Panc1 (cell line): ENCODE data around the gene SUPT3H. TPM values are rescaled to one million over a fixed set of nuclear protein-coding genes. Genes with fewer than 3 reads are reported as not detected.

Source experiments
- ATAC-seq: fragments of 200-7000 bp; cut with Tn5 transposase; 2 replicates; pipeline ENCODE4 v1.9.1; 2020; ENCODE audit warnings: mild to moderate bottlenecking, moderate library complexity
- BruUV-seq: library from RNA; stranded (reverse); fragments of 400-500 nt; replicated peaks from 2 replicates; lab custom pipeline; 2021; lab: Mats Ljungman, UMichigan
- CTCF ChIA-PET: fragments of 300-600 bp; sonication (Branson Sonifier 250); formaldehyde crosslinking; loops from one replicate; lab custom pipeline; 2022; ENCODE audit warnings: antibody characterized with exemption; lab: Charles Lee
- POLR2A ChIA-PET: fragments of 300-600 bp; sonication (Branson Sonifier 250); formaldehyde crosslinking; loops from one replicate; lab custom pipeline; 2022; ENCODE audit warnings: antibody characterized with exemption; lab: Charles Lee
- DNase-seq: peaks from one replicate; pipeline ENCODE4 v3.0.0-alpha.2; 2010; ENCODE audit warnings: low read depth, low spot score
- H3K27ac ChIP-seq: 2 replicates; pipeline ENCODE4 v1.5.1; 2011; ENCODE audit warnings: mild to moderate bottlenecking, low read length, inconsistent platforms
- H3K27me3 ChIP-seq: fragments of 200-500 bp; sonication (Bioruptor generic); 2 replicates; pipeline ENCODE4 v1.6.0; 2014; ENCODE audit warnings: low read length, inconsistent platforms; ENCODE audit not compliant: control insufficient read depth, insufficient read depth
- H3K36me3 ChIP-seq: fragments of 200-500 bp; sonication (Bioruptor generic); 2 replicates; pipeline ENCODE4 v1.5.1; 2014; ENCODE audit warnings: inconsistent platforms, mild to moderate bottlenecking, low read length, moderate library complexity; ENCODE audit not compliant: control insufficient read depth, insufficient read depth
- H3K4me1 ChIP-seq: 2 replicates; pipeline ENCODE4 v1.5.1; 2011; ENCODE audit warnings: inconsistent platforms, mild to moderate bottlenecking, low read length, moderate library complexity; ENCODE audit not compliant: control insufficient read depth, insufficient read depth
- H3K4me3 ChIP-seq, 2 experiments: 2 replicates each; pipeline ENCODE4 v1.5.1; 2011 to 2012; ENCODE audit warnings: low read depth in 2 of 2, low read length in 2 of 2, mild to moderate bottlenecking in 2 of 2, inconsistent platforms in 1 of 2, moderate library complexity in 1 of 2
- H3K9me3 ChIP-seq: fragments of 200-500 bp; sonication (Bioruptor generic); 2 replicates; pipeline ENCODE4 v1.5.1; 2014; ENCODE audit warnings: low read depth, mild to moderate bottlenecking, inconsistent platforms, low read length, moderate library complexity; ENCODE audit not compliant: control insufficient read depth, insufficient read depth
- CTCF ChIP-seq: fragments of 450-650 bp; IDR thresholded peaks from 2 replicates; pipeline ENCODE4 v1.5.1; 2017; ENCODE audit warnings: mild to moderate bottlenecking
- POLR2AphosphoS5 ChIP-seq: IDR thresholded peaks from 2 replicates; pipeline ENCODE4 v1.6.1; 2012; ENCODE audit warnings: mild to moderate bottlenecking, low read depth, low read length, moderate library complexity
- REST ChIP-seq, 2 experiments: IDR thresholded peaks; 2 replicates each; pipeline ENCODE4 v1.6.1; 2011 to 2012; ENCODE audit warnings: low read depth in 2 of 2, control low read depth in 1 of 2, low read length in 1 of 2, mild to moderate bottlenecking in 1 of 2, moderate library complexity in 1 of 2; ENCODE audit not compliant: insufficient read depth in 1 of 2
- SIN3A ChIP-seq: IDR thresholded peaks from 2 replicates; pipeline ENCODE4 v1.6.1; 2012; ENCODE audit warnings: low read depth, mild to moderate bottlenecking, low read length, moderate library complexity, borderline replicate concordance; ENCODE audit not compliant: insufficient read depth
- TCF7L2 ChIP-seq: IDR thresholded peaks from 2 replicates; pipeline ENCODE4 v1.6.1; 2011; ENCODE audit warnings: mild to moderate bottlenecking, low read depth, low read length, inconsistent platforms
- in situ Hi-C: cut with HindIII; loops from 2 replicates; pipeline ENCODE4 v1.10.0; 2016; ENCODE audit warnings: low sequenced_read_pairs, low pct_unique_long_range_greater_than_20kb
- intact Hi-C: fragments of 100-400 bp; cut with micrococcal nuclease; formaldehyde crosslinking; loops from one replicate; pipeline ENCODE4 v1.10.0; 2022; ENCODE audit not compliant: unreplicated experiment
- total RNA-seq: library from RNA; stranded (reverse); gene quantifications from one replicate; pipeline ENCODE4 v1.2.1, GENCODE V29; 2021; ENCODE audit not compliant: unreplicated experiment

Gene SUPT3H
- total RNA-seq, 1 experiment from 2014 or later: 11.0 TPM

- no peaks in the 10 kb centered on the region for H3K27me3 ChIP-seq
- no peaks in the 10 kb centered on the region for H3K9me3 ChIP-seq
- H3K4me3 ChIP-seq: no peak overlapping the region
- H3K27ac ChIP-seq: no peak overlapping the region
- ATAC-seq (no peak), DNase-seq (no peak)
- H3K4me1 ChIP-seq: no peaks in the 10 kb centered on the region
- ChIA-PET CTCF (no interaction called here), POLR2A (no interaction called here)
- TF ChIP-seq POLR2AphosphoS5 (no peak), REST (IDR thresholded peaks at IDR 0.05; ENCODE audit: insufficient read depth in 1 of 2, low read depth in 2 of 2, low read length in 1 of 2) (no peak), TCF7L2 (no peak), CTCF (no peak), SIN3A (no peak)
- in situ Hi-C loops (no loop called here), intact Hi-C loops (no loop called here)
- H3K36me3 ChIP-seq: no peaks in the 10 kb centered on the region
- no TSS peak for BruUV-seq
Measured at GRCh38 chr6:44957156-44957555, 420.6 kb downstream of the SUPT3H start.

GRCh38 chr6:44956396-44956795 lies 421.3 kb downstream of the SUPT3H start:
- Histone ChIP-seq H3K36me3 (no peaks in the 10 kb centered on the region), H3K9me3 (no peaks in the 10 kb centered on the region), H3K27me3 (no peaks in the 10 kb centered on the region), H3K4me3 (no peak overlapping the region), H3K27ac (no peak overlapping the region), H3K4me1 (no peaks in the 10 kb centered on the region)
- no peak for DNase-seq
- ChIA-PET POLR2A (no interaction called here), CTCF (no interaction called here)
- TF ChIP-seq POLR2AphosphoS5 (no peak), SIN3A (no peak), REST (IDR thresholded peaks at IDR 0.05; ENCODE audit: insufficient read depth in 1 of 2, low read depth in 2 of 2, low read length in 1 of 2) (no peak), TCF7L2 (no peak), CTCF (no peak)
- ATAC-seq: no peak
- in situ Hi-C loops (no loop called here), intact Hi-C loops (no loop called here)
- no TSS peak for BruUV-seq
